ENCODE data around the gene SAMHD1.
"Not testable (repeated sequence)": the region's sequence is repeated elsewhere in the genome, so short reads cannot be mapped to it uniquely, and the experiment has no call there.

The SAMHD1 gene

DNA sequence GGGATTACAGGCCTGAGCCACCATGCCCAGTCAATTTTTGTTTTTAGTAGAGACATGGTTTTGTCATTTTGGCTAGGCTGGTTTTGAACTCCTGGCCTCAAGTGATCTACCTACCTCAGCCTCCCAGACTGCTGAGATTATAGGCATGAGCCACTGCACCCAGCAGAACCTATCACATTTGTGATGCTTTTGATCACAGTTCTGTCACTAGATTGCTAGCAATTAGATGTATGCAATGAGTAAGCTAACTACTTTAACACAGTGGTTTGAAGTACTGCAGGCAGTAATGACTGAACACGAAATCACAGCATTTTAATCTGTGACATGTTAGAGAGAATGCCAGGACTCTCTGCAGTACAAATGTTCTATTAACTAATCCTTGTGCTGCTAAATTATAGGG lies 19.6 kb upstream of the SAMHD1 start:
- H3K4me3 ChIP-seq (ENCODE audit: low read depth, low read length), result no peak overlapping the region
- no peak for DNase-seq (ENCODE audit: low read depth)
- TF ChIP-seq MYC (IDR thresholded peaks at IDR 0.05; ENCODE audit: low read depth, low read length) (no peak), POLR2A (IDR thresholded peaks at IDR 0.05; ENCODE audit: extremely low read depth, insufficient read length) (no peak)
- TF ChIP-seq, protein P1, sequence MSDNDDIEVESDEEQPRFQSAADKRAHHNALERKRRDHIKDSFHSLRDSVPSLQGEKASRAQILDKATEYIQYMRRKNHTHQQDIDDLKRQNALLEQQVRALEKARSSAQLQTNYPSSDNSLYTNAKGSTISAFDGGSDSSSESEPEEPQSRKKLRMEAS (IDR thresholded peaks at IDR 0.05; ENCODE audit: low read depth, low read length), result no peak
- TF ChIP-seq, protein P2, sequence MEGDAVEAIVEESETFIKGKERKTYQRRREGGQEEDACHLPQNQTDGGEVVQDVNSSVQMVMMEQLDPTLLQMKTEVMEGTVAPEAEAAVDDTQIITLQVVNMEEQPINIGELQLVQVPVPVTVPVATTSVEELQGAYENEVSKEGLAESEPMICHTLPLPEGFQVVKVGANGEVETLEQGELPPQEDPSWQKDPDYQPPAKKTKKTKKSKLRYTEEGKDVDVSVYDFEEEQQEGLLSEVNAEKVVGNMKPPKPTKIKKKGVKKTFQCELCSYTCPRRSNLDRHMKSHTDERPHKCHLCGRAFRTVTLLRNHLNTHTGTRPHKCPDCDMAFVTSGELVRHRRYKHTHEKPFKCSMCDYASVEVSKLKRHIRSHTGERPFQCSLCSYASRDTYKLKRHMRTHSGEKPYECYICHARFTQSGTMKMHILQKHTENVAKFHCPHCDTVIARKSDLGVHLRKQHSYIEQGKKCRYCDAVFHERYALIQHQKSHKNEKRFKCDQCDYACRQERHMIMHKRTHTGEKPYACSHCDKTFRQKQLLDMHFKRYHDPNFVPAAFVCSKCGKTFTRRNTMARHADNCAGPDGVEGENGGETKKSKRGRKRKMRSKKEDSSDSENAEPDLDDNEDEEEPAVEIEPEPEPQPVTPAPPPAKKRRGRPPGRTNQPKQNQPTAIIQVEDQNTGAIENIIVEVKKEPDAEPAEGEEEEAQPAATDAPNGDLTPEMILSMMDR (IDR thresholded peaks at IDR 0.05; ENCODE audit: low read depth, low read length), result no peak

DNA sequence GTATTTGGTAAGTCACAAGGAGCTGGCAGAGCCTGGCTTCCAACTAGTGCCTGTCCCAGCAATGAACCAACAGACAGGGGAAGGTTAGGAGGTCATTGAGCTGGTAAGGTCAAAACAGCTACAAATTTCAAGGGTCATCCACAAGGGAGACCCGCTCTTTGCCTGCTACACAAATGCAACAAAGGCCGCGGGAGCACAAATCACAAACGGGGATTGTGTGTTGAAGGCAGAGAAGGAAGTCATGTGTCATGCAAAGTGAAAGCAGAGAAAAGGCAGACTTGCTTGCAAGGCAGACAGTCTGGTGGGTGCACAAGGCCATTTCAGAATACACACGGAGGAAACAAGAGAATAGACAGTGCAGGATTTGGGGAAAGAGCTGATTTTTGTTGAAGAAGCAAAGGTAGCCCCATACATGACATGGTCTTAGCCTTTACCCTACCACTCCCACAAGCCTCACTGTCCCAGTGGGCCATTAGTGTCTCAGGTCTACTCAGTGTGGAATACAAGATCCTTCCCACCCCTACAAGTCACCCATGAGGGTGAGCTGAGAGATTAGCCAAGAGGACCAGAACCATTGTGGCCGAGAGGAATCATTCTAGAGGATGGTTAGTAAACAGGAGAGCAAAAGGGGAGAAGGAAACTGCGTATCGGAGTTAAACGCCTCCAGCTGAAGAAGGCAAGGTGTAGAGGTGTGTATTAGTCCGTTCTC lies 18.1 kb upstream of the SAMHD1 start:
- no peak for DNase-seq (ENCODE audit: low read depth)
- H3K4me3 ChIP-seq (ENCODE audit: low read depth, low read length), result no peak overlapping the region
- TF ChIP-seq, protein P1 (IDR thresholded peaks at IDR 0.05; ENCODE audit: low read depth, low read length), result no peak
- no peak for TF ChIP-seq POLR2A (IDR thresholded peaks at IDR 0.05; ENCODE audit: extremely low read depth, insufficient read length)
- TF ChIP-seq, protein P2 (IDR thresholded peaks at IDR 0.05; ENCODE audit: low read depth, low read length), result no peak
- TF ChIP-seq MYC (IDR thresholded peaks at IDR 0.05; ENCODE audit: low read depth, low read length), result no peak

DNA sequence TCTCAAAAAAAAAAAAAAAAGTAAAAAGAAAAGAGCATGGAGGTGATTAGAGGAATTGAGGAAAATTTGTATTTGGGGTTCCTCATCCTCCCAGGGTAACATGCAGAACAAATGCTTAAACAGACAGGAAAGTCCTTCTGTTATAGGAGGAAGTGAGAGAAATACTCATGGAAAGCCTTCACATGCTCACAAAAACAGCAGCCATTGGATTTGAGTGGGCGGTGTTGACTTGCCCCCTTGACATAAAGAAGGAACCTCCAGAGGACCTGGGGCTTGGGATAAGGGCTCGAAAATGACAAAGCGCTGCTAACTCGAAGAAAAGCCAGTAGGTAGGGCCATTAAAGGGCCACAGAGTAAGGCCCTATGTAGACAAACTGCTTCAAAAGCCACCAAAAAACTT lies 17.5 kb upstream of the SAMHD1 start:
- TF ChIP-seq, protein P2 (IDR thresholded peaks at IDR 0.05; ENCODE audit: low read depth, low read length), result no peak
- TF ChIP-seq POLR2A (IDR thresholded peaks at IDR 0.05; ENCODE audit: extremely low read depth, insufficient read length) (no peak), MYC (IDR thresholded peaks at IDR 0.05; ENCODE audit: low read depth, low read length) (no peak)
- TF ChIP-seq, protein P1 (IDR thresholded peaks at IDR 0.05; ENCODE audit: low read depth, low read length), result no peak
- H3K4me3 ChIP-seq (ENCODE audit: low read depth, low read length), result no peak overlapping the region
- DNase-seq (ENCODE audit: low read depth), result no peak

DNA sequence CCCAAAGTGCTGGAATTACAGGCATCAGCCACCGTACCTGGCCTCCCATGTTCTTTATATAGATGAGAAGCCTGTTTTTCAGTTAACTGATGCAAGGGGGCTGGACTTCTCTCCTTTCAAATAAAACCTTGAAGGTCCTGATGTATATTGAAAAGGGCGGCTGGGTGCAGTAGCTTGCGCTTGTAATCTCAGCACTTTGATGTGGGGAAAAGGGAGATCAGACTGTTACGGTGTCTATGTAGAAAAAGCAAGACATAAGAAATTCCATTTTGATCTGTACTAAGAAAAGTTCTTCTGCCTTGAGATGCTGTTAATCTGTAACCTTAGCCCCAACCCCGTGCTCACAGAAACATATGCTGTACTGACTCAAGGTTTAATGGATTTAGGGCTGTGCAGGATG lies 16.1 kb upstream of the SAMHD1 start:
- H3K4me3 ChIP-seq (ENCODE audit: low read depth, low read length), result no peak overlapping the region
- DNase-seq (ENCODE audit: low read depth), result no peak
- TF ChIP-seq, protein P2 (IDR thresholded peaks at IDR 0.05; ENCODE audit: low read depth, low read length), result no peak
- TF ChIP-seq MYC (IDR thresholded peaks at IDR 0.05; ENCODE audit: low read depth, low read length), result no peak
- TF ChIP-seq POLR2A (IDR thresholded peaks at IDR 0.05; ENCODE audit: extremely low read depth, insufficient read length), result no peak
- TF ChIP-seq, protein P1 (IDR thresholded peaks at IDR 0.05; ENCODE audit: low read depth, low read length), result no peak

DNA sequence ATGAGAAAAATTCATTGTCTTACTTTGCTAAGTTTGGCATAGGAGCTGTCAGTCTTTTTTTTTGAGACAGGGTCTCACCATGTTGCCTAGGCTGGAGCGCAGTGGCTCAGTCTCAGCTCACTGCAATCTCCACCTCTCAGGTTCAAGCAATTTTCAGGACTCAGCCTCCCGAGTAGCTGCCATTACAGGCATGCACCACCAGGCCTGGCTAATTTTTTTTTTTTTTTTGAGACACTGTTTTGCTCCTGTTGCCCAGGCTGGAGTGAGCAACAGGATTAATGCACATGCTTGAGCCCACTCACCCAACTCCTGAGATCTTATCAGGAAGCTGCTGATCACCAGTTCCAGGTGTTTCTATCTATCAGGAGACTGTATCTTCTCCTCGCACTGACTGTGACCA lies 15.5 kb upstream of the SAMHD1 start:
- H3K4me3 ChIP-seq (ENCODE audit: low read depth, low read length); DNase-seq (ENCODE audit: low read depth): not testable (repeated sequence)

DNA sequence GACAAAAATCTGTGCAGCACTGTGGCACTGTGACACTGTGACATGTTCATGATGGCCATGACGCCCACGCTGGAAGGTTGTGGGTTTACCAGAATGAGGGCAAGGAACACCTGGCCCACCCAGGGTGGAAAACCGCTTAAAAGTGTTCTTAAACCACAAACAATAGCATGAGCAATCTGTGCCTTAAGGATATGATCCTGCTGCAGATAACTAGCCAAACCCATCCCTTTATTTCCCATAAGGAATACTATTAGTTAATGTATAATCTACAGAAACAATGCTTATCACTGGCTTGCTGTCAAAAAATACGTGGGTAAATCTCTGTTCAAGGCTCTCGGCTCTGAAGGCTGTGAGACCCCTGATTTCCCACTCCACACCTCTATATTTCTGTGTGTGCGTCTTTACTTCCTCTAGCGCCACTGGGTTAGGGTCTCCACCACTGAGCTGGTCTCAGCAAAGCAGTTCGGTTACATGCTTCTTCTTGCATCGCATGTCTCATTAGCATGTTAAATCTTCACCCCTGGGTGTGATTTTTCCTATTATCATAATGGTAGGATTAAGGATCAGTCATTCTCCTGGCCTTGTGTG lies 10.9 kb upstream of the SAMHD1 start:
- DNase-seq (ENCODE audit: low read depth); H3K4me3 ChIP-seq (ENCODE audit: low read depth, low read length): not testable (repeated sequence)

DNA sequence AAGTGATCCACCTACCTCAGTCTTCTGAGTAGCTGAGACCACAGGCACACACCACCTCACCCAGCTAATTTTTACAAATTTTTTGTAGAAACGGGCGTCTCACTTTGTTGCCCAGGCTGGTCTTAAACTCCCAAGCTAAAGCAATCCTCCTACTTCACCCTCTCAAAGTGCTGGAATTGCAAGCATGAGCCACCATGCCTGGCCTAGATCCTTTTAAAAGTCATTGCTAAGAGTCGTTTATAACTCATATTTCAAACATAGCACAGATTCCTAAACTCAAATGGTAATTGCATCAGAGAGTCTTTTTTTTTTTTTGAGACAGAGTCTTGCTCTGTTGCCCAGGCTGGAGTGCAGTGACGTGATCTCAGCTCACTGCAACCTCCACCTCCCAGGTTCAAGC lies 7.7 kb upstream of the SAMHD1 start:
- no peak overlapping the region for H3K4me3 ChIP-seq (ENCODE audit: low read depth, low read length)
- TF ChIP-seq, protein P1 (IDR thresholded peaks at IDR 0.05; ENCODE audit: low read depth, low read length), result no peak
- TF ChIP-seq POLR2A (IDR thresholded peaks at IDR 0.05; ENCODE audit: extremely low read depth, insufficient read length) (no peak), MYC (IDR thresholded peaks at IDR 0.05; ENCODE audit: low read depth, low read length) (no peak)
- TF ChIP-seq, protein P2 (IDR thresholded peaks at IDR 0.05; ENCODE audit: low read depth, low read length), result no peak
- DNase-seq (ENCODE audit: low read depth), result no peak

All from NB4 (cell line).